Smooth muscle cell (in vitro differentiated cells): ENCODE data around the gene NIPAL4. TPM values are rescaled to one million over a fixed set of nuclear protein-coding genes. Genes with fewer than 3 reads are reported as not detected.

Experiments used
- DNase-seq: peaks from one replicate; lab custom pipeline; 2025; ENCODE audit not compliant: unreplicated experiment; lab: John Stamatoyannopoulos, UW
- H2AFZ ChIP-seq: fragments of 200-600 bp; sonication (generic); 2 replicates; pipeline ENCODE4 v1.6.0; 2016; ENCODE audit warnings: antibody characterized with exemption, low read depth, mild to moderate bottlenecking
- H3F3A ChIP-seq: fragments of 200-600 bp; sonication (generic); 2 replicates; pipeline ENCODE4 v1.6.0; 2017; ENCODE audit warnings: antibody characterized with exemption, low read depth
- H3K27ac ChIP-seq: fragments of 200-600 bp; sonication (generic); 2 replicates; pipeline ENCODE4 v1.5.1; 2016; ENCODE audit warnings: low read depth, mild to moderate bottlenecking
- H3K27me3 ChIP-seq: fragments of 200-600 bp; sonication (generic); 2 replicates; pipeline ENCODE4 v1.6.1; 2016; ENCODE audit warnings: low read depth, mild to moderate bottlenecking
- H3K36me3 ChIP-seq: fragments of 200-600 bp; sonication (generic); 2 replicates; pipeline ENCODE4 v1.5.1; 2016; ENCODE audit warnings: low read depth
- H3K4me1 ChIP-seq: fragments of 200-600 bp; sonication (generic); 2 replicates; pipeline ENCODE4 v1.5.1; 2016; ENCODE audit warnings: low read depth
- H3K4me2 ChIP-seq: fragments of 200-600 bp; sonication (generic); 2 replicates; pipeline ENCODE4 v1.6.0; 2016; ENCODE audit warnings: mild to moderate bottlenecking
- H3K4me3 ChIP-seq: fragments of 200-600 bp; sonication (generic); 2 replicates; pipeline ENCODE4 v1.5.1; 2016; ENCODE audit warnings: mild to moderate bottlenecking
- H3K79me2 ChIP-seq: fragments of 200-600 bp; sonication (generic); 2 replicates; pipeline ENCODE4 v1.6.0; 2016; ENCODE audit warnings: low read depth, mild to moderate bottlenecking
- H3K9ac ChIP-seq: fragments of 200-600 bp; sonication (generic); 2 replicates; pipeline ENCODE4 v1.6.0; 2016; ENCODE audit warnings: low read depth
- H3K9me3 ChIP-seq: fragments of 200-600 bp; sonication (generic); replicated peaks from 2 replicates; pipeline ENCODE4 v1.5.1; 2016; ENCODE audit warnings: low read depth
- H4K20me1 ChIP-seq: fragments of 200-600 bp; sonication (generic); 2 replicates; pipeline ENCODE4 v1.6.0; 2016; ENCODE audit warnings: low read depth
- CTCF ChIP-seq: fragments of 200-600 bp; sonication (generic); IDR thresholded peaks from 2 replicates; pipeline ENCODE4 v1.5.1; 2017; ENCODE audit warnings: borderline replicate concordance, mild to moderate bottlenecking, antibody characterized with exemption; ENCODE audit not compliant: insufficient read depth, poor library complexity, severe bottlenecking
- WGBS: methylation state at CpG from one replicate; pipeline ENCODE4 v1.1.7; 2016; ENCODE audit warnings: low lambda C conversion rate; 5-methylcytosine and 5-hydroxymethylcytosine counted together
- polyA plus RNA-seq: library from polyadenylated mRNA; unstranded; fragments of >200 nt; fragmentation: Nextera tagmentation; extraction: Ambion mirVana; gene quantifications from 2 replicates; pipeline ENCODE4 v1.2.1, GENCODE V29; 2016
- total RNA-seq: library from RNA; depleted of rRNA; stranded (reverse); fragments of >200 nt; gene quantifications from 2 replicates; pipeline ENCODE4 v1.2.3, GENCODE V29; 2014

Gene NIPAL4
- total and polyA plus RNA-seq, 2 experiments from 2014 or later: 0.37 to 6.9 TPM

- DNase-seq: no peak
- peaks cover 44% of the 10 kb centered on the region for H4K20me1 ChIP-seq
- no peaks in the 10 kb centered on the region for H3K79me2 ChIP-seq
- H3K27me3 ChIP-seq: no peaks in the 10 kb centered on the region
- no peaks in the 10 kb centered on the region for H3K9me3 ChIP-seq
- no peak overlapping the region for H3K9ac ChIP-seq
- H3K4me3 ChIP-seq: no peak overlapping the region
- H2AFZ ChIP-seq: no peak overlapping the region
- 87% methylated on average over 3 of the region's 3 CpGs for whole genome bisulfite sequencing
- no peak overlapping the region for H3K4me2 ChIP-seq
- H3F3A ChIP-seq: no peaks in the 10 kb centered on the region
- H3K36me3 ChIP-seq: peaks cover 21% of the 10 kb centered on the region
- no peak for TF ChIP-seq CTCF
- no peaks in the 10 kb centered on the region for H3K4me1 ChIP-seq
- no peak overlapping the region for H3K27ac ChIP-seq
Measured at GRCh38 chr5:157506066-157506590, 46.1 kb downstream of the NIPAL4 start.

- no peak for TF ChIP-seq CTCF
- Histone ChIP-seq H3K9me3 (no peaks in the 10 kb centered on the region), H3F3A (no peaks in the 10 kb centered on the region), H3K9ac (no peak overlapping the region), H2AFZ (no peak overlapping the region), H4K20me1 (peaks cover 43% of the 10 kb centered on the region), H3K4me1 (no peaks in the 10 kb centered on the region), H3K79me2 (no peaks in the 10 kb centered on the region), H3K4me3 (no peak overlapping the region), H3K4me2 (no peak overlapping the region), H3K27me3 (no peaks in the 10 kb centered on the region), H3K27ac (no peak overlapping the region), H3K36me3 (peaks cover 21% of the 10 kb centered on the region)
- WGBS: 95% methylated on average over 14 of the region's 14 CpGs
- no peak for DNase-seq
Measured at GRCh38 chr5:157506981-157507780, 47.2 kb downstream of the NIPAL4 start.

- H3K4me3 ChIP-seq: no peak overlapping the region
- peaks cover 6% of the 10 kb centered on the region for H3F3A ChIP-seq
- WGBS: 96% methylated on average over 9 of the region's 9 CpGs
- H3K27me3 ChIP-seq: no peaks in the 10 kb centered on the region
- H3K9ac ChIP-seq: no peak overlapping the region
- no peak for TF ChIP-seq CTCF
- DNase-seq: no peak
- no peaks in the 10 kb centered on the region for H3K4me1 ChIP-seq
- H4K20me1 ChIP-seq: peaks cover 29% of the 10 kb centered on the region
- H3K4me2 ChIP-seq: no peak overlapping the region
- peaks cover 21% of the 10 kb centered on the region for H3K36me3 ChIP-seq
- H3K27ac ChIP-seq: no peak overlapping the region
- no peaks in the 10 kb centered on the region for H3K9me3 ChIP-seq
- no peaks in the 10 kb centered on the region for H3K79me2 ChIP-seq
- no peak overlapping the region for H2AFZ ChIP-seq
Measured at GRCh38 chr5:157509093-157509492, 49.1 kb downstream of the NIPAL4 start.

- H3K4me2 ChIP-seq: no peak overlapping the region
- peaks cover 21% of the 10 kb centered on the region for H3K36me3 ChIP-seq
- no peak overlapping the region for H2AFZ ChIP-seq
- no peaks in the 10 kb centered on the region for H3K27me3 ChIP-seq
- no peaks in the 10 kb centered on the region for H3K9me3 ChIP-seq
- no peak for TF ChIP-seq CTCF
- peaks cover 29% of the 10 kb centered on the region for H4K20me1 ChIP-seq
- no peaks in the 10 kb centered on the region for H3K4me1 ChIP-seq
- no peak overlapping the region for H3K27ac ChIP-seq
- H3K79me2 ChIP-seq: no peaks in the 10 kb centered on the region
- H3K4me3 ChIP-seq: no peak overlapping the region
- H3K9ac ChIP-seq: no peak overlapping the region
- peaks cover 6% of the 10 kb centered on the region for H3F3A ChIP-seq
- DNase-seq: no peak
Measured at GRCh38 chr5:157509587-157509986, 49.6 kb downstream of the NIPAL4 start.
